ENCODE data around the gene ADAM30.

The ADAM30 gene

GRCh38 chr1:119908661-119909060, 12.3 kb upstream of the ADAM30 start:
- DNase-seq (ENCODE audit: low spot score) = no peak

- DNase-seq (ENCODE audit: low spot score) = no peak
Observed at GRCh38 chr1:119906927-119907652, 10.8 kb upstream of the ADAM30 start.

- DNase-seq (ENCODE audit: low spot score) = no peak
Observed at GRCh38 chr1:119903443-119903835, 7.1 kb upstream of the ADAM30 start.

GRCh38 chr1:119902775-119903442, 6.6 kb upstream of the ADAM30 start:
- DNase-seq (ENCODE audit: low spot score) = no peak

- DNase-seq (ENCODE audit: low spot score) = no peak
Observed at GRCh38 chr1:119898981-119899720, 2.8 kb upstream of the ADAM30 start.

- no peak for DNase-seq (ENCODE audit: low spot score)
Observed at GRCh38 chr1:119898530-119898929, 2.2 kb upstream of the ADAM30 start.

GRCh38 chr1:119895102-119895501, 1.2 kb downstream of the ADAM30 start:
- DNase-seq (ENCODE audit: low spot score) = no peak

GRCh38 chr1:119893827-119894700, 2.3 kb downstream of the ADAM30 start:
- no peak for DNase-seq (ENCODE audit: low spot score)

GRCh38 chr1:119893238-119893791, 3.0 kb downstream of the ADAM30 start:
- DNase-seq (ENCODE audit: low spot score) = no peak

- DNase-seq (ENCODE audit: low spot score) = no peak
Observed at GRCh38 chr1:119891386-119891785, 4.9 kb downstream of the ADAM30 start.

- DNase-seq (ENCODE audit: low spot score) = no peak
Observed at GRCh38 chr1:119888476-119888875, 7.8 kb downstream of the ADAM30 start.

- no peak for DNase-seq (ENCODE audit: low spot score)
Observed at GRCh38 chr1:119887427-119887826, 8.9 kb downstream of the ADAM30 start.

- DNase-seq (ENCODE audit: low spot score) = peak; percentile 66
Observed at GRCh38 chr1:119885903-119886783, 10.2 kb downstream of the ADAM30 start.

- DNase-seq (ENCODE audit: low spot score) = no peak
Observed at GRCh38 chr1:119884711-119885110, 11.6 kb downstream of the ADAM30 start.

GRCh38 chr1:119883826-119884225, 12.5 kb downstream of the ADAM30 start:
- no peak for DNase-seq (ENCODE audit: low spot score)

GRCh38 chr1:119882132-119883049, 13.9 kb downstream of the ADAM30 start:
- no peak for DNase-seq (ENCODE audit: low spot score)

GRCh38 chr1:119879510-119880434, 16.5 kb downstream of the ADAM30 start:
- no peak for DNase-seq (ENCODE audit: low spot score)

GRCh38 chr1:119878171-119878570, 18.1 kb downstream of the ADAM30 start:
- no peak for DNase-seq (ENCODE audit: low spot score)

- DNase-seq (ENCODE audit: low spot score) = no peak
Observed at GRCh38 chr1:119874186-119874585, 22.1 kb downstream of the ADAM30 start.
